Stimulated activated CD4-positive, alpha-beta T cell treated with anti-CD3 and anti-CD28 coated beads, Interleukin-1b, Interleukin-23, amount 100 ng/mL, for 1 hour (primary cell): ENCODE results near the gene CDK9.

ENCODE experiments used
- DNase-seq, 2 donors: peaks; one replicate each; pipeline ENCODE4 v3.0.0-alpha.2; 2020; ENCODE audit warnings: low read depth in 2 of 2

Gene CDK9

GRCh38 chr9:127761491-127761956 lies 24.3 kb upstream of the CDK9 start:
- no peak for DNase-seq

- DNase-seq: no peak
Measured at GRCh38 chr9:127762111-127762676, 23.6 kb upstream of the CDK9 start.

- DNase-seq: no peak
Measured at GRCh38 chr9:127763918-127764384, 21.9 kb upstream of the CDK9 start.

- no peak for DNase-seq
Measured at GRCh38 chr9:127765418-127765817, 20.4 kb upstream of the CDK9 start.

GRCh38 chr9:127767410-127767809 lies 18.4 kb upstream of the CDK9 start:
- no peak for DNase-seq

GRCh38 chr9:127767909-127768331 lies 17.9 kb upstream of the CDK9 start:
- DNase-seq: no peak

- DNase-seq: no peak
Measured at GRCh38 chr9:127768698-127769097, 17.1 kb upstream of the CDK9 start.

- DNase-seq: no peak
Measured at GRCh38 chr9:127769101-127769500, 16.7 kb upstream of the CDK9 start.

- no peak for DNase-seq
Measured at GRCh38 chr9:127769929-127770582, 15.8 kb upstream of the CDK9 start.

- no peak for DNase-seq
Measured at GRCh38 chr9:127770583-127770904, 15.3 kb upstream of the CDK9 start.

- peak; percentile 90 to 97 for DNase-seq
Measured at GRCh38 chr9:127770905-127771569, 14.8 kb upstream of the CDK9 start.

- no peak for DNase-seq
Measured at GRCh38 chr9:127771570-127772189, 14.2 kb upstream of the CDK9 start.

GRCh38 chr9:127772603-127773002 lies 13.2 kb upstream of the CDK9 start:
- no peak for DNase-seq

GRCh38 chr9:127773272-127773671 lies 12.6 kb upstream of the CDK9 start:
- no peak for DNase-seq

GRCh38 chr9:127773981-127774380 lies 11.9 kb upstream of the CDK9 start:
- DNase-seq: no peak

- DNase-seq: peak; percentile 38 to 60
Measured at GRCh38 chr9:127776195-127776923, 9.5 kb upstream of the CDK9 start.

- no peak for DNase-seq
Measured at GRCh38 chr9:127776924-127777289, 8.9 kb upstream of the CDK9 start.

GRCh38 chr9:127777368-127777980 lies 8.4 kb upstream of the CDK9 start:
- DNase-seq: no peak

GRCh38 chr9:127778280-127779135 lies 7.3 kb upstream of the CDK9 start, which contains the start of gene SH2D3C:
TSS of gene SH2D3C (minus strand) at chr9:127778666. CDS start at chr9:127778627, 39 bp downstream.
- DNase-seq: no peak

GRCh38 chr9:127779136-127779981 lies 6.5 kb upstream of the CDK9 start:
- DNase-seq: no peak
